Measurements from ENCODE around the gene DEGS2.

DNA sequence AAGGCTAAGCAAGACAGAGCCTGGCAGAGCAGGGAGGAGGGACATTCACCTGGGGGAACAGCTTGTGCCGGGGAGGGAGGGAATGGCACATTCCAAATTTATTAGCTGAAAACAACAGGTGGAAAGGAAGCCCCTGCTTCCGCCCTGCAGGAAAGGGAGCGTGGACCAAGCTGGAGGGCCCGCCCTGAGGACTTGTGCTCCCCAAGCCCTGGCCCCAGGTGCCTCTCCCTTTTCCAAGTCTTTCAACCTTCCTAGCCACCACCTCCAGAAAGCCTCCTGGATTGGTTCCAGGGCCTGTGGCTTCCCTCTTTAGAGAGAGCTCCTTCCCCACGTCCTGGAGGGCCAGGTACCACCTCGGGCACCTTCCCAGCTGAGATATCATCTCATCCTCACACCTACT, 2.7 kb downstream of the DEGS2 start:
- TF ChIP-seq, protein P1, sequence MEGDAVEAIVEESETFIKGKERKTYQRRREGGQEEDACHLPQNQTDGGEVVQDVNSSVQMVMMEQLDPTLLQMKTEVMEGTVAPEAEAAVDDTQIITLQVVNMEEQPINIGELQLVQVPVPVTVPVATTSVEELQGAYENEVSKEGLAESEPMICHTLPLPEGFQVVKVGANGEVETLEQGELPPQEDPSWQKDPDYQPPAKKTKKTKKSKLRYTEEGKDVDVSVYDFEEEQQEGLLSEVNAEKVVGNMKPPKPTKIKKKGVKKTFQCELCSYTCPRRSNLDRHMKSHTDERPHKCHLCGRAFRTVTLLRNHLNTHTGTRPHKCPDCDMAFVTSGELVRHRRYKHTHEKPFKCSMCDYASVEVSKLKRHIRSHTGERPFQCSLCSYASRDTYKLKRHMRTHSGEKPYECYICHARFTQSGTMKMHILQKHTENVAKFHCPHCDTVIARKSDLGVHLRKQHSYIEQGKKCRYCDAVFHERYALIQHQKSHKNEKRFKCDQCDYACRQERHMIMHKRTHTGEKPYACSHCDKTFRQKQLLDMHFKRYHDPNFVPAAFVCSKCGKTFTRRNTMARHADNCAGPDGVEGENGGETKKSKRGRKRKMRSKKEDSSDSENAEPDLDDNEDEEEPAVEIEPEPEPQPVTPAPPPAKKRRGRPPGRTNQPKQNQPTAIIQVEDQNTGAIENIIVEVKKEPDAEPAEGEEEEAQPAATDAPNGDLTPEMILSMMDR (IDR thresholded peaks at IDR 0.05; ENCODE audit: low read length), result no peak
- TF ChIP-seq EZH2 (optimal IDR thresholded peaks at IDR 0.05; ENCODE audit: low read depth, low read length), result no peak
